GM12874 (cell line): ENCODE results near the gene TEX2.

ENCODE experiments used
- TF ChIP-seq, protein P1 (sequence below): IDR thresholded peaks from 2 replicates; pipeline ENCODE4 v1.5.1; 2011; ENCODE audit warnings: low read depth, mild to moderate bottlenecking, control low read depth, low read length, moderate library complexity; ENCODE audit not compliant: insufficient read depth

Gene TEX2

GRCh38 chr17:64297467-64298088 lies 34.5 kb upstream of the TEX2 start:
- TF ChIP-seq, protein P1, sequence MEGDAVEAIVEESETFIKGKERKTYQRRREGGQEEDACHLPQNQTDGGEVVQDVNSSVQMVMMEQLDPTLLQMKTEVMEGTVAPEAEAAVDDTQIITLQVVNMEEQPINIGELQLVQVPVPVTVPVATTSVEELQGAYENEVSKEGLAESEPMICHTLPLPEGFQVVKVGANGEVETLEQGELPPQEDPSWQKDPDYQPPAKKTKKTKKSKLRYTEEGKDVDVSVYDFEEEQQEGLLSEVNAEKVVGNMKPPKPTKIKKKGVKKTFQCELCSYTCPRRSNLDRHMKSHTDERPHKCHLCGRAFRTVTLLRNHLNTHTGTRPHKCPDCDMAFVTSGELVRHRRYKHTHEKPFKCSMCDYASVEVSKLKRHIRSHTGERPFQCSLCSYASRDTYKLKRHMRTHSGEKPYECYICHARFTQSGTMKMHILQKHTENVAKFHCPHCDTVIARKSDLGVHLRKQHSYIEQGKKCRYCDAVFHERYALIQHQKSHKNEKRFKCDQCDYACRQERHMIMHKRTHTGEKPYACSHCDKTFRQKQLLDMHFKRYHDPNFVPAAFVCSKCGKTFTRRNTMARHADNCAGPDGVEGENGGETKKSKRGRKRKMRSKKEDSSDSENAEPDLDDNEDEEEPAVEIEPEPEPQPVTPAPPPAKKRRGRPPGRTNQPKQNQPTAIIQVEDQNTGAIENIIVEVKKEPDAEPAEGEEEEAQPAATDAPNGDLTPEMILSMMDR = no peak

- TF ChIP-seq, protein P1 = no peak
These were observed 33.2 kb upstream of the TEX2 start for GRCh38 chr17:64296246-64296645.

DNA sequence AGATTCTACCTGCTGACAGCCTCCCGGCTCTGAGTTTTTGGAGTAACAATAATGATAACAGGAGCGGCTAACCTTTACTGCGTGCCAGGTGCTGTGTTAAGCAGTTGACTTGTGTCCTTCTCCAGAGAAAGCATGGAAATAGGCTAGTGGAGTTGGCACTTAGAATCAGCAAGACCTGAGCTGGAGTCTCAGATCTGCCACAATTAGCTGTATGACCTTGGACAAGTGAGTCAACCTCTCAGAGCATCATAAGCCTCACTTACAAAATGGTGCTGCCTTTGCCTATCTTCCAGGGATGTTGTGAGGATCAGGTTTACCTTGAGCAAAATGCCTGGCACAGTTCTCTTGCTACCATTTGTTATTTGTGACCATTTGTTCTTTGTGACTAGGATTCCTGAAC lies 32.1 kb upstream of the TEX2 start:
- TF ChIP-seq, protein P1 = no peak

- TF ChIP-seq, protein P1 = peak; percentile 53
These were observed 28.3 kb upstream of the TEX2 start for GRCh38 chr17:64291268-64291851.

- TF ChIP-seq, protein P1 = no peak
These were observed 26.7 kb upstream of the TEX2 start for GRCh38 chr17:64289741-64290141.

GRCh38 chr17:64282753-64283080 lies 19.7 kb upstream of the TEX2 start:
- TF ChIP-seq, protein P1 = no peak

GRCh38 chr17:64281962-64282752 lies 19.1 kb upstream of the TEX2 start:
- TF ChIP-seq, protein P1 = peak; percentile 69
